ENCODE results near the gene FOXA3. TPM values are rescaled to one million over a fixed set of nuclear protein-coding genes. Genes with fewer than 3 reads are reported as not detected.
"Not testable (repeated sequence)": the region's sequence is repeated elsewhere in the genome, so short reads cannot be mapped to it uniquely, and the experiment has no call there.

The FOXA3 gene
- total RNA-seq, 2 experiments from 2014 or later: not detected

- POLR2A ChIA-PET: no interaction called here
- CTCF ChIA-PET: interaction anchor here (0.5 to 0.9 kb wide), 2 partner anchors 97 to 974 kb away, joined by 3 to 4 read pairs; no protein-coding TSS in a partner anchor
These were observed 2.5 kb downstream of the FOXA3 start for GRCh38 chr19:45866400-45867176.

GRCh38 chr19:45867241-45867640 is 3.1 kb downstream of the FOXA3 start:
- DNase-seq; H3K27ac Mint-ChIP-seq; H3K4me3 Mint-ChIP-seq; POLR2A ChIA-PET; H3K36me3 Mint-ChIP-seq (ENCODE audit: low read depth); H3K9me3 Mint-ChIP-seq; CTCF ChIA-PET: not testable (repeated sequence)
- Mint-ChIP-seq H3K4me1 (peaks cover 20% of the 10 kb centered on the region), H3K27me3 (peaks cover 29% of the 10 kb centered on the region)

More at GRCh38 chr19:45866400-45867176, 2.5 kb downstream of the FOXA3 start:
- H3K36me3 Mint-ChIP-seq (ENCODE audit: low read depth): peaks cover 6% of the 10 kb centered on the region
- H3K27ac Mint-ChIP-seq: no peak overlapping the region
- peaks cover 29% of the 10 kb centered on the region for H3K27me3 Mint-ChIP-seq
- H3K9me3 Mint-ChIP-seq: no peaks in the 10 kb centered on the region
- peaks cover 26% of the 10 kb centered on the region for H3K4me1 Mint-ChIP-seq
- DNase-seq: no peak
- H3K4me3 Mint-ChIP-seq: no peak overlapping the region

- Mint-ChIP-seq H3K9me3 (no peaks in the 10 kb centered on the region), H3K36me3 (ENCODE audit: low read depth) (no peaks in the 10 kb centered on the region), H3K27ac (no peak overlapping the region), H3K27me3 (peaks cover 15% of the 10 kb centered on the region), H3K4me1 (no peaks in the 10 kb centered on the region), H3K4me3 (no peak overlapping the region)
- ChIA-PET CTCF (interaction anchor here (3.3 kb wide), 1 partner anchor 12 kb away, joined by 14 read pairs; no protein-coding TSS in a partner anchor), POLR2A (no interaction called here)
- no peak for DNase-seq
These were observed 6.7 kb downstream of the FOXA3 start for GRCh38 chr19:45870798-45871197.

GRCh38 chr19:45872095-45872919 is 8.2 kb downstream of the FOXA3 start:
- no peak for DNase-seq
- CTCF ChIA-PET: interaction anchor here (1.2 kb wide), 1 partner anchor 13 kb away, joined by 3 read pairs; the partner anchor contains the start of gene IRF2BP1
- POLR2A ChIA-PET: no interaction called here
- no peaks in the 10 kb centered on the region for H3K36me3 Mint-ChIP-seq (ENCODE audit: low read depth)
- H3K27me3 Mint-ChIP-seq: peaks cover 19% of the 10 kb centered on the region
- H3K4me3 Mint-ChIP-seq: no peak overlapping the region
- no peaks in the 10 kb centered on the region for H3K9me3 Mint-ChIP-seq
- peaks cover 9% of the 10 kb centered on the region for H3K4me1 Mint-ChIP-seq
- H3K27ac Mint-ChIP-seq: no peak overlapping the region

GRCh38 chr19:45873219-45873772 is 9.2 kb downstream of the FOXA3 start:
- no peaks in the 10 kb centered on the region for H3K36me3 Mint-ChIP-seq (ENCODE audit: low read depth)
- H3K4me1 Mint-ChIP-seq: peaks cover 16% of the 10 kb centered on the region
- no peak for DNase-seq
- no peak overlapping the region for H3K4me3 Mint-ChIP-seq
- ChIA-PET CTCF (interaction anchor here (1.2 kb wide), 1 partner anchor 12 kb away, joined by 3 read pairs; the partner anchor contains the start of gene IRF2BP1), POLR2A (no interaction called here)
- H3K9me3 Mint-ChIP-seq: no peaks in the 10 kb centered on the region
- H3K27me3 Mint-ChIP-seq: peaks cover 23% of the 10 kb centered on the region
- no peak overlapping the region for H3K27ac Mint-ChIP-seq

- POLR2A ChIA-PET: no interaction called here
- CTCF ChIA-PET: no interaction called here
- Mint-ChIP-seq H3K36me3 (ENCODE audit: low read depth) (no peaks in the 10 kb centered on the region), H3K27ac (no peak overlapping the region), H3K27me3 (peaks cover 25% of the 10 kb centered on the region), H3K9me3 (no peaks in the 10 kb centered on the region), H3K4me1 (peaks cover 20% of the 10 kb centered on the region), H3K4me3 (no peak overlapping the region)
- DNase-seq: no peak
These were observed 10.5 kb downstream of the FOXA3 start for GRCh38 chr19:45874620-45874966.

- no peak overlapping the region for H3K27ac Mint-ChIP-seq
- DNase-seq: no peak
- no peaks in the 10 kb centered on the region for H3K36me3 Mint-ChIP-seq (ENCODE audit: low read depth)
- POLR2A ChIA-PET: no interaction called here
- no peaks in the 10 kb centered on the region for H3K9me3 Mint-ChIP-seq
- H3K4me3 Mint-ChIP-seq: no peak overlapping the region
- peaks cover 21% of the 10 kb centered on the region for H3K4me1 Mint-ChIP-seq
- H3K27me3 Mint-ChIP-seq: peaks cover 25% of the 10 kb centered on the region
- CTCF ChIA-PET: interaction anchor here (1.1 kb wide), 1 partner anchor 10 kb away, joined by 3 read pairs; the partner anchor contains the start of gene IRF2BP1
These were observed 12.0 kb downstream of the FOXA3 start for GRCh38 chr19:45876161-45876410.

- H3K36me3 Mint-ChIP-seq (ENCODE audit: low read depth): no peaks in the 10 kb centered on the region
These were observed 12.5 kb downstream of the FOXA3 start for GRCh38 chr19:45876411-45877197.

GRCh38 chr19:45878043-45878794 is 14.1 kb downstream of the FOXA3 start:
- no peak for DNase-seq
- Mint-ChIP-seq H3K27ac (no peak overlapping the region), H3K9me3 (no peaks in the 10 kb centered on the region), H3K27me3 (peaks cover 25% of the 10 kb centered on the region), H3K4me3 (no peak overlapping the region), H3K36me3 (ENCODE audit: low read depth) (peaks cover under 1% of the 10 kb centered on the region), H3K4me1 (peaks cover 34% of the 10 kb centered on the region)
- ChIA-PET POLR2A (no interaction called here), CTCF (no interaction called here)

More at GRCh38 chr19:45876411-45877197, 12.5 kb downstream of the FOXA3 start:
- peaks cover 25% of the 10 kb centered on the region for H3K27me3 Mint-ChIP-seq
- H3K4me1 Mint-ChIP-seq: peaks cover 26% of the 10 kb centered on the region
- ChIA-PET POLR2A (no interaction called here), CTCF (interaction anchor here (1.1 kb wide), 1 partner anchor 10 kb away, joined by 3 read pairs; the partner anchor contains the start of gene IRF2BP1)
- no peak overlapping the region for H3K27ac Mint-ChIP-seq
- no peaks in the 10 kb centered on the region for H3K9me3 Mint-ChIP-seq
- DNase-seq: no peak
- no peak overlapping the region for H3K4me3 Mint-ChIP-seq

- Mint-ChIP-seq H3K4me1 (peaks cover 42% of the 10 kb centered on the region), H3K27me3 (peaks cover 23% of the 10 kb centered on the region), H3K9me3 (no peaks in the 10 kb centered on the region), H3K27ac (no peak overlapping the region), H3K4me3 (no peak overlapping the region), H3K36me3 (ENCODE audit: low read depth) (peaks cover 4% of the 10 kb centered on the region)
- CTCF ChIA-PET: interaction anchor here (1.0 kb wide), 1 partner anchor 62 kb away, joined by 4 read pairs; no protein-coding TSS in a partner anchor
- no peak for DNase-seq
- POLR2A ChIA-PET: no interaction called here
These were observed 14.9 kb downstream of the FOXA3 start for GRCh38 chr19:45879055-45879454.

- POLR2A ChIA-PET: no interaction called here
- no peak for DNase-seq
- H3K9me3 Mint-ChIP-seq: no peaks in the 10 kb centered on the region
- peaks cover 45% of the 10 kb centered on the region for H3K4me1 Mint-ChIP-seq
- H3K4me3 Mint-ChIP-seq: no peak overlapping the region
- CTCF ChIA-PET: interaction anchor here (0.9 to 1.2 kb wide), 3 partner anchors 16 to 63 kb away, joined by 3 to 4 read pairs (median 3); partner anchors contain the start of gene FOXA3
- H3K27ac Mint-ChIP-seq: no peak overlapping the region
- H3K27me3 Mint-ChIP-seq: peaks cover 19% of the 10 kb centered on the region
- peaks cover 4% of the 10 kb centered on the region for H3K36me3 Mint-ChIP-seq (ENCODE audit: low read depth)
These were observed 15.8 kb downstream of the FOXA3 start for GRCh38 chr19:45879971-45880370.
